Naive B cell (primary cell): Measurements from ENCODE around the gene WNK2. TPM values are rescaled to one million over a fixed set of nuclear protein-coding genes. Genes with fewer than 3 reads are reported as not detected.
"Not testable (repeated sequence)": the region's sequence is repeated elsewhere in the genome, so short reads cannot be mapped to it uniquely, and the experiment has no call there.

Source experiments
- ATAC-seq, 2 donors: fragments of 150-1000 bp; cut with Tn5 transposase; 2 replicates each; pipeline ENCODE4 v1.10.0; 2021; ENCODE audit warnings: low read depth in 2 of 2, mild to moderate bottlenecking in 2 of 2, moderate library complexity in 2 of 2
- DNase-seq: peaks from one replicate; pipeline ENCODE4 v3.0.0; 2022
- H3K27ac Mint-ChIP-seq, 6 donors: one replicate each; pipeline ENCODE4 v1.8.0; 2020 to 2022; ENCODE audit warnings: mild to moderate bottlenecking in 6 of 6, mixed read lengths in 6 of 6, moderate library complexity in 5 of 6, inconsistent platforms in 2 of 6
- H3K27me3 Mint-ChIP-seq, 3 donors: one replicate each; pipeline ENCODE4 v1.8.0; 2021 to 2022; ENCODE audit warnings: mixed read lengths in 3 of 3, mild to moderate bottlenecking in 1 of 3
- H3K36me3 Mint-ChIP-seq, 2 donors: one replicate each; pipeline ENCODE4 v1.8.0; 2020 to 2022; ENCODE audit warnings: mixed read lengths in 2 of 2, inconsistent platforms in 1 of 2, mild to moderate bottlenecking in 1 of 2
- H3K4me1 Mint-ChIP-seq, 3 donors: one replicate each; pipeline ENCODE4 v1.8.0; 2020 to 2022; ENCODE audit warnings: mixed read lengths in 3 of 3, inconsistent platforms in 1 of 3, mild to moderate bottlenecking in 1 of 3, moderate library complexity in 1 of 3
- H3K4me3 Mint-ChIP-seq, 8 donors: one replicate each; pipeline ENCODE4 v1.8.0; 2020 to 2022; ENCODE audit warnings: mild to moderate bottlenecking in 8 of 8, mixed read lengths in 8 of 8, moderate library complexity in 8 of 8, inconsistent platforms in 2 of 8
- H3K9me3 Mint-ChIP-seq, 7 donors: one replicate each; pipeline ENCODE4 v1.8.0; 2020 to 2022; ENCODE audit warnings: mixed read lengths in 7 of 7, mild to moderate bottlenecking in 5 of 7, inconsistent platforms in 2 of 7, moderate library complexity in 1 of 7
- polyA plus RNA-seq, 6 donors: library from polyadenylated mRNA; unstranded; fragments of 300-500 nt; fragmentation: Illumina TruSeq; gene quantifications; one replicate each; pipeline ENCODE4 v1.2.3, GENCODE V29; 2021; ENCODE audit warnings: low read depth in 6 of 6

The WNK2 gene
- polyA plus RNA-seq, 6 donors from 2014 or later, result not detected

- H3K4me1 Mint-ChIP-seq, result no peaks in the 10 kb centered on the region
- H3K9me3 Mint-ChIP-seq, result no peaks in the 10 kb centered on the region
- no peak for ATAC-seq
- H3K4me3 Mint-ChIP-seq, result no peak overlapping the region
- no peaks in the 10 kb centered on the region for H3K36me3 Mint-ChIP-seq
- H3K27ac Mint-ChIP-seq, result no peak overlapping the region
- no peak for DNase-seq
- H3K27me3 Mint-ChIP-seq, result no peaks in the 10 kb centered on the region
Measured at GRCh38 chr9:93250185-93250584, 66.2 kb downstream of the WNK2 start.

- not testable (repeated sequence) for H3K27me3 Mint-ChIP-seq, ATAC-seq, H3K4me3 Mint-ChIP-seq, H3K9me3 Mint-ChIP-seq, H3K36me3 Mint-ChIP-seq, DNase-seq, H3K4me1 Mint-ChIP-seq, H3K27ac Mint-ChIP-seq
Measured at GRCh38 chr9:93251309-93251708, 67.4 kb downstream of the WNK2 start.

- no peak for DNase-seq
- Mint-ChIP-seq H3K4me1 (no peaks in the 10 kb centered on the region), H3K27me3 (peaks cover 0 to 5% (median 0%) of the 10 kb centered on the region in 3 donors), H3K27ac (no peak overlapping the region), H3K36me3 (no peaks in the 10 kb centered on the region), H3K4me3 (no peak overlapping the region), H3K9me3 (no peaks in the 10 kb centered on the region)
- no peak for ATAC-seq
Measured at GRCh38 chr9:93252116-93252780, 68.3 kb downstream of the WNK2 start.

- ATAC-seq, result no peak
- H3K27me3 Mint-ChIP-seq, result peaks cover 0 to 7% (median 0%) of the 10 kb centered on the region in 3 donors
- peak overlapping the region in 1 of 6 donors; percentile 22 for H3K27ac Mint-ChIP-seq
- no peak for DNase-seq
- no peaks in the 10 kb centered on the region for H3K9me3 Mint-ChIP-seq
- no peak overlapping the region for H3K4me3 Mint-ChIP-seq
- no peaks in the 10 kb centered on the region for H3K36me3 Mint-ChIP-seq
- no peaks in the 10 kb centered on the region for H3K4me1 Mint-ChIP-seq
Measured at GRCh38 chr9:93252781-93253530, 69.0 kb downstream of the WNK2 start.

GRCh38 chr9:93253633-93254032, 69.7 kb downstream of the WNK2 start:
- Mint-ChIP-seq H3K27me3 (peaks cover 0 to 8% (median 0%) of the 10 kb centered on the region in 3 donors), H3K9me3 (no peaks in the 10 kb centered on the region), H3K36me3 (no peaks in the 10 kb centered on the region), H3K27ac (peak overlapping the region in 1 of 6 donors; percentile 33), H3K4me1 (peaks cover 0 to 2% (median 0%) of the 10 kb centered on the region in 3 donors), H3K4me3 (no peak overlapping the region)
- DNase-seq (no peak), ATAC-seq (no peak)

- Mint-ChIP-seq H3K4me3 (no peak overlapping the region), H3K9me3 (no peaks in the 10 kb centered on the region), H3K4me1 (peaks cover 0 to 2% (median 0%) of the 10 kb centered on the region in 3 donors), H3K36me3 (no peaks in the 10 kb centered on the region), H3K27me3 (peaks cover 0 to 8% (median 0%) of the 10 kb centered on the region in 3 donors), H3K27ac (no peak overlapping the region)
- DNase-seq (no peak), ATAC-seq (no peak)
Measured at GRCh38 chr9:93254061-93254481, 70.1 kb downstream of the WNK2 start.

GRCh38 chr9:93254806-93255493, 71.0 kb downstream of the WNK2 start:
- Mint-ChIP-seq H3K4me3 (peak overlapping the region in 1 of 8 donors; percentile 43), H3K36me3 (no peaks in the 10 kb centered on the region), H3K27ac (no peak overlapping the region), H3K4me1 (peaks cover 0 to 2% (median 0%) of the 10 kb centered on the region in 3 donors), H3K9me3 (no peaks in the 10 kb centered on the region), H3K27me3 (peaks cover 0 to 8% (median 5%) of the 10 kb centered on the region in 3 donors)
- DNase-seq (no peak), ATAC-seq (no peak)

GRCh38 chr9:93255494-93255867, 71.5 kb downstream of the WNK2 start:
- ATAC-seq (no peak), DNase-seq (no peak)
- no peaks in the 10 kb centered on the region for H3K9me3 Mint-ChIP-seq
- H3K4me1 Mint-ChIP-seq, result peaks cover 0 to 2% (median 0%) of the 10 kb centered on the region in 3 donors
- H3K36me3 Mint-ChIP-seq, result no peaks in the 10 kb centered on the region
- H3K4me3 Mint-ChIP-seq, result peak overlapping the region in 1 of 8 donors; percentile 43
- peaks cover 0 to 8% (median 5%) of the 10 kb centered on the region in 3 donors for H3K27me3 Mint-ChIP-seq
- H3K27ac Mint-ChIP-seq, result peak overlapping the region in 1 of 6 donors; percentile 3

- Mint-ChIP-seq H3K27me3 (peaks cover 0 to 8% (median 5%) of the 10 kb centered on the region in 3 donors), H3K9me3 (no peaks in the 10 kb centered on the region), H3K27ac (peak overlapping the region in 1 of 6 donors; percentile 63), H3K4me3 (no peak overlapping the region), H3K4me1 (peaks cover 0 to 2% (median 0%) of the 10 kb centered on the region in 3 donors), H3K36me3 (no peaks in the 10 kb centered on the region)
- no peak for DNase-seq
- ATAC-seq, result no peak
Measured at GRCh38 chr9:93255994-93256877, 72.3 kb downstream of the WNK2 start.

GRCh38 chr9:93256878-93257807, 73.2 kb downstream of the WNK2 start:
- H3K4me3 Mint-ChIP-seq, result no peak overlapping the region
- ATAC-seq (no peak), DNase-seq (no peak)
- peak overlapping the region in 1 of 6 donors; percentile 63 for H3K27ac Mint-ChIP-seq
- H3K36me3 Mint-ChIP-seq, result no peaks in the 10 kb centered on the region
- peaks cover 0 to 8% (median 5%) of the 10 kb centered on the region in 3 donors for H3K27me3 Mint-ChIP-seq
- H3K4me1 Mint-ChIP-seq, result peaks cover 0 to 2% (median 0%) of the 10 kb centered on the region in 3 donors
- no peaks in the 10 kb centered on the region for H3K9me3 Mint-ChIP-seq

GRCh38 chr9:93257808-93258331, 73.9 kb downstream of the WNK2 start:
- Mint-ChIP-seq H3K4me3 (no peak overlapping the region), H3K9me3 (no peaks in the 10 kb centered on the region), H3K4me1 (peaks cover 0 to 2% (median 0%) of the 10 kb centered on the region in 3 donors), H3K27ac (no peak overlapping the region), H3K27me3 (peaks cover 0 to 8% (median 7%) of the 10 kb centered on the region in 3 donors), H3K36me3 (no peaks in the 10 kb centered on the region)
- ATAC-seq, result no peak
- no peak for DNase-seq

- Mint-ChIP-seq H3K36me3 (no peaks in the 10 kb centered on the region), H3K4me3 (no peak overlapping the region), H3K4me1 (peaks cover 0 to 2% (median 0%) of the 10 kb centered on the region in 3 donors), H3K27ac (no peak overlapping the region), H3K9me3 (no peaks in the 10 kb centered on the region), H3K27me3 (peaks cover 0 to 11% (median 8%) of the 10 kb centered on the region in 3 donors)
- DNase-seq, result no peak
- no peak for ATAC-seq
Measured at GRCh38 chr9:93258419-93258817, 74.5 kb downstream of the WNK2 start.
